Femur (tissue), 1 donor: ENCODE measurements around the gene ADD1.
"Not testable (repeated sequence)": the region's sequence is repeated elsewhere in the genome, so short reads cannot be mapped to it uniquely, and the experiment has no call there.

Source experiments
- DNase-seq: peaks from one replicate; pipeline ENCODE4 v3.0.0-alpha.2; 2017

The ADD1 gene

GRCh38 chr4:2948895-2949781 is 105.5 kb downstream of the ADD1 start:
- DNase-seq, result no peak

- DNase-seq, result no peak
These were observed 106.1 kb downstream of the ADD1 start for GRCh38 chr4:2949782-2950125.

- no peak for DNase-seq
These were observed 106.8 kb downstream of the ADD1 start for GRCh38 chr4:2950221-2950989.

DNA sequence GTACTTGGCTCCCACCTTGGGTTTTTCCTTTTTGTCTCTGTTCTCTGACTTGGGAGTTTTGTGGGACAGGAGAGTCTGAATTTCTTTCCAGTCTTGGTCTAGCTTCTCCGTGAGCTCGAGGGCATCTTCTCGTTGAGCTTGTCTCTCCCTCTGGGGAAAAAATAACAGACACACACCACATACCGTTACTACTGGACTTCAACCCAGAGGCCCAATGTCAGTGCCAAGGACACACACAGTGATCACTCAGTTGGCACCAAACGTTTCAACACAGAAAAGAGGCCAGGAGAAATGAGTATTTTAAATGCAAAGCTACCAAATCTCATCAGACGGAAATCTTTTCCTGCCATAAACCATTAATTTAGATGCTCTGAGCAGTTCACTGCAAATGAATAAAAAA is 109.9 kb downstream of the ADD1 start:
- no peak for DNase-seq

GRCh38 chr4:2954358-2955185 is 110.9 kb downstream of the ADD1 start:
- no peak for DNase-seq

GRCh38 chr4:2955186-2956044 is 111.8 kb downstream of the ADD1 start:
- DNase-seq, result not testable (repeated sequence)

DNA sequence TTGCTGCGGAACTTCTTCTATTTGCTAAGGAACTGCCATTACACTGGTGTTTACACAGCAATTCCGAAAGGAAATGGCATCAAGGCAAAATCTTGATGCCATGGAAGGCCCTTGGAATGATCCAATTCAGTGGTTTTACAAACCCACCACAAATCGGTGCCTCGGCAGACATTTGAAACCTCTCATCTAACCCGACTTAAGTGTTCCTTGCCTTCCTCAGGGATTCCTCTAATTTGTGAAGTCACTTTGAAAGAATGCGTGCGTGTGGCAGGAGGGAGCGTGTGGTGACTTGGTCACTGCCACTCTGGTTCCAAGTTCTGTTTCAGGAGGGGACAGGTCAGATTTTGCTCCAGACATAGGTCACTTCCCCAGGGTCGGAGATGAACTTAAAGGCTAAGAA is 114.8 kb downstream of the ADD1 start:
- no peak for DNase-seq

GRCh38 chr4:2960450-2960849 is 116.8 kb downstream of the ADD1 start:
- DNase-seq, result not testable (repeated sequence)

- DNase-seq, result no peak
These were observed 117.8 kb downstream of the ADD1 start for GRCh38 chr4:2961421-2961810.

- DNase-seq, result no peak
These were observed 118.3 kb downstream of the ADD1 start for GRCh38 chr4:2961811-2962441.

- DNase-seq, result no peak
These were observed 119.0 kb downstream of the ADD1 start for GRCh38 chr4:2962614-2963174.

GRCh38 chr4:2963175-2963965 is 119.7 kb downstream of the ADD1 start, which contains the start of the genes GRK4 and NOP14:
GRK4 (plus strand) TSS chr4:2963571; CDS start chr4:2964071, 500 bp downstream.
NOP14 (minus strand) TSS chr4:2963406; CDS start chr4:2963319, 87 bp downstream.
- peak; percentile 99 for DNase-seq

GRCh38 chr4:2963966-2964471 is 120.4 kb downstream of the ADD1 start:
- peak; percentile 67 for DNase-seq

DNA sequence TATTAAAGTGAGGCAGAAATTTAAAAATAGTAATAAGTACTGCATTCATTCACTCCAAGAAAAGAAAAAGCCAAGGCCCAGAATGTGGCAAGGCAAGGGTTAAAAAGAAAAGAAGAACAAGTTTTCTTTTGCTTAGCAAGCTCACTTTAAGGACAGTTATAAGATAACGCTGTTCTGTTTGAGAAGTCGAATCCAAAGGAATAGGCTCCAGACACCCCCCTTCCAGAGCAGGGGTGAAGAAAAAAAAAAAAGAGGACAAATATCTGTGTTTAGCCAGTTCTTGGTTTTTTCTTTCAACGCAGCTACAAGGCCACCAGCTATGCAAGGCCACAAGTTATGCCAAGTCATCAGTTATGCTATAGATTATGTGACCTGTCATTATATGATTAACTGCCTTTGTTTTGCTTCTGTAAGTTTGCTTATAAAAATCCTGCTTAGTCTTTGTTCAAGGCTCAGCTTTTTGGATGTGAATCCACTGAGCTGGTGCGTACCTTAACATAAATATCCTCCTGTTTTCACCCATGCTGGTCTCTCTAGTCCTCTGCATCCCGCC is 121.1 kb downstream of the ADD1 start:
- no peak for DNase-seq

DNA sequence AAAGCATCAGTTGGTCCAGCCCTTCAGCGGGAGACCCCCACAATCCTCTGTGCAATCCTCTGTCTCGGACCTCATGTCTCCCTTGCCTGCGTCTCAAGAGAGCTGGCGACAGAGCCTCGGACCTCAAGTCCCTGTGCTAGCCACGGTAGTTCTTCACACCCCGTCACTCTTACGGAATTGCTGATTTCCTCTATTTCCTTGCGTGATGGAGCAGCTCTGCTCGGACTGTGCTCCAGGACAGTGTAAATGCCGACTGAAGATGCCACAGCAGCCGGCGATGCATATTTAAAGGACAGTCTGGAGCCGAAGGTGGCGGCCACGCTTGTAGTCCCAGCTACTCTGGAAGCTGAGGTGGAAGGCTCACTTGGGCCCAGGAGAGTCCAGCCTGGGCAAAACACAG is 121.6 kb downstream of the ADD1 start:
- DNase-seq, result no peak

- DNase-seq, result no peak
These were observed 124.7 kb downstream of the ADD1 start for GRCh38 chr4:2968381-2968780.

GRCh38 chr4:2971275-2971674 is 127.6 kb downstream of the ADD1 start:
- no peak for DNase-seq

DNA sequence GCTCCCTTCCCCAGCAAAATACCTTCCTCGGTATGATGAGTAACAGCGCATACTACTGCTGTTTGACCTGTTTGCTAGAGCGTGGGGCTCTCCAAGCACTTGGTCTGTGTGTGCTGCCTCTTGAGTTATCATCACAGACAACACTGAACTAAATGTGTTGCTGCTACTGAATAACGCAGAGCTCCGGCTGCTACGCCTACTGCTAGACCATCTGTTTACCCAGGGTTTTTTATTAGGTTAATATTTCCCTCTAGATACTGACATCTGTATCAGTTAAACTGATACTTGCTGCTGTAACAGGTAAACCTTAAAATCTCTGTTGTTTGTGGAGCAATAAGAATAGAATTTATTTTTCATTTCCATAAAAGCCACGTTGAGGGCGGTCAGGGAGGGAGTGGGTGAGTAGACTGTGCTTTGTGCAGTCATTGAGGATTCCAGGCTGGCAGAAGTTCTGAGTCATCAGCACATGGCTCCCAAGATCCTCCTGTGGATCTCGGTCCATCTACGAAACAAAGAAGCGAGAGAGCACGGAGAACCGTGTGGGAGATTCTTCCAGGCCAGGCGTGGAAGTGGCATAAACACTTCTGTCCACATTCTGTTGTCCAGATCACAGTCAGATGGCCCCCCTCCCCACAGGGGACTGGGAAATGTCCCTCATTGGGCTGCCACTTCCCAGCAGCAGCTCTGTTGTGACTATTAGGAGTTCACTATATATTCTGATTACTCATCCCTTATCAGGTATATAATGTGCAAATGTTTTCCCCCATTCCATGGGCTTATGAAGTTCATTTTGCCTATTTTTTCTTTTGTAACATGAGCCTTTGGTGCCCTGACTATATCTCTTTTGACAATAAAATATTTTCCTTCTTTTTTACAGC is 133.8 kb downstream of the ADD1 start:
- DNase-seq, result no peak
